HG02938 (cell line): ENCODE results near the gene SIGLEC10.
A peak's percentile ranks its signal among the peaks of the same experiment; 100 is the strongest.
"Not testable (repeated sequence)": the region's sequence is repeated elsewhere in the genome, so short reads cannot be mapped to it uniquely, and the experiment has no call there.

Experiments
- ATAC-seq: cut with Tn5 transposase; IDR thresholded peaks from one replicate; pipeline ENCODE4 v1.9.1; 2021; ENCODE audit warnings: mild to moderate bottlenecking, moderate library complexity; ENCODE audit not compliant: unreplicated experiment

The SIGLEC10 gene, protein sequence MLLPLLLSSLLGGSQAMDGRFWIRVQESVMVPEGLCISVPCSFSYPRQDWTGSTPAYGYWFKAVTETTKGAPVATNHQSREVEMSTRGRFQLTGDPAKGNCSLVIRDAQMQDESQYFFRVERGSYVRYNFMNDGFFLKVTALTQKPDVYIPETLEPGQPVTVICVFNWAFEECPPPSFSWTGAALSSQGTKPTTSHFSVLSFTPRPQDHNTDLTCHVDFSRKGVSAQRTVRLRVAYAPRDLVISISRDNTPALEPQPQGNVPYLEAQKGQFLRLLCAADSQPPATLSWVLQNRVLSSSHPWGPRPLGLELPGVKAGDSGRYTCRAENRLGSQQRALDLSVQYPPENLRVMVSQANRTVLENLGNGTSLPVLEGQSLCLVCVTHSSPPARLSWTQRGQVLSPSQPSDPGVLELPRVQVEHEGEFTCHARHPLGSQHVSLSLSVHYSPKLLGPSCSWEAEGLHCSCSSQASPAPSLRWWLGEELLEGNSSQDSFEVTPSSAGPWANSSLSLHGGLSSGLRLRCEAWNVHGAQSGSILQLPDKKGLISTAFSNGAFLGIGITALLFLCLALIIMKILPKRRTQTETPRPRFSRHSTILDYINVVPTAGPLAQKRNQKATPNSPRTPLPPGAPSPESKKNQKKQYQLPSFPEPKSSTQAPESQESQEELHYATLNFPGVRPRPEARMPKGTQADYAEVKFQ

DNA sequence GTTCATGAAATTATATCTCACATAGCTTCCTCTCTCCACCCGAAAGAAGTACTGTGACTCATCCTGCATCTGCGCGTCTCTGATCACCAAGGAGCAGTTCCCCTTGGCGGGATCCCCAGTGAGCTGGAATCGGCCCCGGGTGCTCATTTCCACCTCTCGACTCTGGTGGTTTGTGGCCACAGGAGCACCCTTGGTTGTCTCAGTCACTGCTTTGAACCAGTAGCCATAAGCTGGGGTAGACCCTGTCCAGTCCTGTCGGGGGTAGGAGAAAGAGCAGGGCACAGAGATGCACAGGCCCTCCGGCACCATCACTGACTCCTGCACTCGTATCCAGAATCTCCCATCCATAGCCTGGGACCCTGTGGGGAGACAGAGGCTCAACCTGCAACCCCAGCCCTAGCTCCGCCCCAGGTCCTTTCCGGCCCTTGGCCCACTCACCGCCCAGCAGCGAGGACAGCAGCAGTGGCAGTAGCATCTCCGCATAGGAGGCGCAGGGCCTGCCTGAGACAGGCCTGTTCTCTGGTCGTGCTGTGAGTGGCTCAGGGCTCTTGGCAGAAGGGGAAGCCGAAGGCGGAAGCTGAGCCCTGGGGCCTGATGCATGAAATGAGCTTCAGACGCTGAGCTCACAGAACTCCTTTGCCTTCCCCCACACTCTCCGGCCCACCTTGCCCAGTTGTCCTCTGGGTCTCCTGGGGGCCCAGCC lies at the start of gene SIGLEC10:
TSS of gene SIGLEC10 (minus strand) at position 536 of the 703 bp plus-strand sequence. CDS start at position 475, 61 bp downstream.
- peak; percentile 57 for ATAC-seq

DNA sequence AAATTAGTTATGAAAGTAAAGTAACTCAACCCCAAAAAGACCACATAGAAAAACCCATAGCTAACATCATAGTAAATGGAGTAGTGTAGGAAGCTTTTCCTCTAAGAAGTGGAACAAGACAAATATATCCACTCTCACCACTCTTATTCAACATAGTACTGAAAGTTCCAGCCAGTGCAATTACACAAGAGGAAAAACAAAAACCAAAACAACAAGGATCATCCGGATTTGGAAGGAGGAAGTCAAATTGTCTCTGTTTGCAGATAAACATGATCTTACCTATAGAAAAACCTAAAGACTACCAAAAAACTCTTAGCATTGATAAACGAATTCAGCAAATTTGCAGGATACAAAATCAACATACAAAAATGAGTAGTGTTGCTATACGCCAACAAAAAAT lies 49.3 kb upstream of the SIGLEC10 start:
- no peak for ATAC-seq

GRCh38 chr19:51463976-51464581 lies 46.6 kb upstream of the SIGLEC10 start:
- not testable (repeated sequence) for ATAC-seq

- no peak for ATAC-seq
These were observed 45.2 kb upstream of the SIGLEC10 start for GRCh38 chr19:51462681-51463080.

DNA sequence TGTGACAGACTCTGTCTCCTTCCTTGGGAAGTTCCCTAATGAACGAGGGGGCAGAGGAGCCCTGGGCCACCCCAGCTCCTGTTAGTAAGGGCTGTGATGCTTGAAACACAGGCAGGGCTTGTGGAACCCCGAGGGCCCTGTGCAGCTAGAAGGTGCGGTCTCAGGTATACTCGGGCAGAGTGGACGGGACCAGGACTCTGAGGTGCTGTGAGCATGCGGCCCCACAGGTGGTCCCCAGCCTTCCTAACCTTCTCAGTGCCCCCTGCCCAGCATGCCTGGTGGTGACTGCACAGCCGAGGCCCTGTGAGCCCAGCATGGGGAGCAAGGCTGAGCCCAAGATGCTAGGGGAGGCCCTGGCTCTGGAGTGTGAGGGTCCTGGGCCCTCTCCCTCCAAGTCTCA lies 44.8 kb upstream of the SIGLEC10 start:
- no peak for ATAC-seq

DNA sequence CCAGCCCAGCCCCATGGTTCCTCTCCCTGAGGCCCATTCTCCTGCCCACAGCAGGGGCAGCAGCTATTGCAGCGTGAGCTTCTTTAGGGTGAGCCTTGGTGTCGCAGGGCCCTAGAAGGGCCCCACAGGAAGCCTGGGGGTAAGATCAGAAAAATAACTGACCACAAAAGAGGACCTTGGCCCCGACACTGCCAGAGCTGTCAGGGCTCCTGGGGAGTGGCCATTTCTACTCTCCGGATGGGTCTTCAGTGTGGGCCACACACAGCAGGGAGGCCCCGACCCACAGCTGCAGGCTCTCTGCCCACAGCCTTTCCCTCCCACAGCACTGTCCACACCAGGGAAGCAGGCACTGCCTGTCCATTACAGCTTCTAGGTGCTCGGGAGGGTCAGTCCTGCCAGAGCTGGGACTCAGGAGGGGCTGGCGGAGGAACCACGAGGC lies 44.3 kb upstream of the SIGLEC10 start:
- ATAC-seq: no peak

DNA sequence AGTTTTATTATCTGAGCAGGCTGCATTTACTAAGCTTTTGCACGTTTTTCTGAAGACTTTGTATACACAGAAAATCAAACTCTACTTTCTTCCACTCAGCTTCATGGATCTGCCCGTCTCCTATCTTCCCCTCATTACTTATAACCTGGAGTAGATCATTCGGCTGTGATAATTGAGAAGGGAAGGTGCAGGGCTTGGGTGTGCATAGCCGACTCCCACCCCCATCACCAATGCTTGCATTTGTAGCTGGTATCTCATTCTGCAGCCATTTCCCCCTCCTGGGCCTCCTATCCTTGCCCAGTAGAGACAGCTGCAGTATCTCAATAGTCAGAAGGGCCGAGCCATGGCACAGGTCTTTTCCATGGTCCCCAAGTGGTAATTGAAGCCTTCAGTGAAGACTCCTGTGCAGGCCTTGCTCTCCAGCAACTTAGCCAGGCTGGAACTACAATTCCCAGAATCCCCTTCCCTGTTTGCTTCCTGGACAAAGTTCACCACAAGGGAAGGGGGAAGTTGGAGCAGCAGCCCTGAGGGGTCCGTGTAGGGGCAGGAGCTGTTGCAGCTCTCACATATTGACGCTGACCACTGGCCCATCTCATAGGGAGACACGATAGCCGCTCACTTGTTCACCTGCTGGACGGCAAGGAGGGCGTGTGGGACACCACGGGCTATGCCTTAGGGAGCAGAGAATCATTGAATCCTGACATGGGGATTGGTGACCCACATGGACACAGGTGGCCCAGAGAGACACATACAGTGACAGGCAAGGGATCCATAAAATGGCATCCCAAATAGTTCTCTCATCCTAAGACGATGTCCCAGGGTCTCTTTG lies 42.9 kb upstream of the SIGLEC10 start:
- no peak for ATAC-seq

GRCh38 chr19:51458899-51459505 lies 41.6 kb upstream of the SIGLEC10 start:
- no peak for ATAC-seq

DNA sequence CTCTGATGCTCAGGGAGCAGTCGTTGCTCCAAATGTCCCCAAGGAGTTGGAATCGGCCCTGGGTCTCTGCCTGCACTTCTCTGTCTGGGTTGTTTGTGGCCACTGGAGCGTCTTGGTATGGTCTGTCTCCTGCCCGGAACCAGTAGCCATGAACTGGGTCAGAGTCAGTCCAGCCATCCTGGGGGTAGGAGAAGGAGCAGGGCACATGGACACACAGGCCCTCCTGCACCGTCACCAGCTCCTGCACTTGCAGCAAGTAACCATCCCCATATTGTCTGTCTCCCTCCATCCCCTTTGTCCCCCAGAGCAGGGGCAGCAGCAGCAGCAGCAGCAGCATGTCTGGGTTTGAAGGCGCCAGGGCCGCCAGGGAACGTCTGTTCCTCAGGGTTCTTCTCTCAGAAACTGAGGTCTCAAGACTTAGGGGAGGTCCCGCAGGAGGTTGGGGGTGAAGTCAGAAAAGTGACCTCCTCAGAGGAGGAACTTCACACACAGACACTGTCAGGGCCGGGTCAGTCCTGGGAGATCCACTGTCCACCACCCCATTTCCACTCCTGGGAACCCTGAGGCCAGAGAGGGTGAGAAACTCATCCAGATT lies 40.7 kb upstream of the SIGLEC10 start, which contains the start of gene SIGLEC8:
TSS of gene SIGLEC8 (minus strand) at position 404 of the 595 bp plus-strand sequence. CDS start at position 337, 67 bp downstream.
- ATAC-seq: no peak

- no peak for ATAC-seq
These were observed 40.0 kb upstream of the SIGLEC10 start for GRCh38 chr19:51457351-51458013.

DNA sequence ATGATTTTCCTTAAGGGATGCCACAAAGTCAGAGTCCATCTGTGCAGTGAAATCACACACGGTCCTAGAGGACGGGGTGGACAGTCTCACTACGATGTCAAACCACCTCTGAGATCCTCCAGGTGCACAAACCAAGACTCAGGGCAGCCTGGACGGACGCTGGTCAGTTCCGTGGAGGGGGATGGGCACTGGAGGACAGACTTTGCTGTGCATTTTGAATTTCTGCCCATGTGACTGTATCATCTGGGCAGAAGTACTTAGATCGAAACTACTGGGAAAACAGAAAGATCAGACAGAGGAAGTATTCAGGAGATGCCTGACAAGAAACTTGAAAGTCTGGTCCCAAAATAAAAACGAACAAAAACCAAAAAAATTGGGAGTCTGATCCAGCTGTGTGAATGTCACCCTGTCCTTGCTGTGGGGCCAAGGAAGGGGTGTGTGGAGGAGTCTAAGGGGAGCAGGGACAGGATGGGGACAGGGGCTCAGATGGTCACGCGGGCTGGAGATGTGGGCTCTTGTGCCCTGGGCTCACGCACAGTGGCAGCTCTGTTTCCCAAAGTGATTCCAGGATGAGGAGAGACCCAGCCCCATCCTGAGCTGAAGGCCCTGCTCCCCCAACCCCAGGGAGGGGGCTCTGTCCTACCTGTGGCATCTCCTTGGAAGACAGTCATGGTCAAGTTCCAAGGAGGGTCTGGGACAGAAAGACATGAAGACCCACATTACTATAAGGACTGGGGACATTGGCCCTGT lies 39.3 kb upstream of the SIGLEC10 start:
- ATAC-seq: no peak

DNA sequence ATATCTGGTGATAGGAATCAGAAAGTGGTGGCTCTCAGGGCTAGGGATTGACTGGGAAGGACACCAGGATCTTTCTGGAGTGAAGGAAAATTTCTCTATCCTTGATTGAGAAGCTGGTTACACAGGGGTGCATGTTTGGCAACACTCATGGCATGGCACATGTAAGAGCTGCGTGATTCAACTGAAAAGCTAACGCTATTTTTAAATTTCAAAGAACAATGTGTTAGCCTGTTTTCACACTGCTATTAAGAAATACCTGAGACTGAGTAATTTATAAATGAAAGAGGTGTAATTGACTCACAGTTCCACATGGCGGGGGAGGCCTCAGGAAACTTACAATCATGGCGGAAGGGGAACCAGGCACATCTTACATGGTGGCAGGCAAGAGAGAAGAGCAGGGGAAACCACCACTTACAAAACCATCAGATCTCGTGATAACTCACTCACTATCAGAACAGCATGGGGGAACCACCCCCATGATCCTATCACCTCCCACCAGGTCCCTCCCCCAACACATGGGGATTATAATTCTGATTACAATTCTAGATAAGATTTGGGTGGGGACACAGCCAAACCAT lies 33.4 kb upstream of the SIGLEC10 start:
- no peak for ATAC-seq

DNA sequence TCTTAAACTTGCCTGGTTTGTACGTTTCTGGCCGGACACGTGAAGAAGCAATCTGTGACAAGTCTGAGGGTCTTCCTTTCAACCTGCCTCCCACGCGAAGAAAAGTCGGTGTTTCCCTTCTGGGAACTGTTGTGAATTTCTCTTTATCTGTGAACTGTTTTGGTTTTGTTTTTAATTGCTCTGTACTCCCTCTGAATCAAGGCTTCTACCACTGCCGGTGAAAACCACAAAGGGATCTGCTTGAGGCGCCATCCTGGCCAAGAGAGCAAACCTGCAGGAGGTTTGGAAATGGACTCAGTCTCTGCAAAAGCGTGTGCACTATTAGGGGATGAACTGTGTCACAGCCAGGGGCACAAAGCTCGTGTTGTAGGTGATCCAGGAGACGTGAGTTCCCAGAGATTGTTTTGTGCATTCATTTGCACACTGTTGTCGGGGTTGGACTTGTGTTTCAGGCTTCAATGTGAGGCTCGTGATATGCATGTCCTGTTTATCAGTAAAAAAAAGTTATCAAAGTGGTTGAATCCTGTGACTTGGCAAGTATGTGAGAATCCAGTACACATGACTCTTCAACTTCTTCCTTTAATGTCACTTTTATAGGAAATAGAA lies 31.1 kb upstream of the SIGLEC10 start:
- ATAC-seq: no peak

DNA sequence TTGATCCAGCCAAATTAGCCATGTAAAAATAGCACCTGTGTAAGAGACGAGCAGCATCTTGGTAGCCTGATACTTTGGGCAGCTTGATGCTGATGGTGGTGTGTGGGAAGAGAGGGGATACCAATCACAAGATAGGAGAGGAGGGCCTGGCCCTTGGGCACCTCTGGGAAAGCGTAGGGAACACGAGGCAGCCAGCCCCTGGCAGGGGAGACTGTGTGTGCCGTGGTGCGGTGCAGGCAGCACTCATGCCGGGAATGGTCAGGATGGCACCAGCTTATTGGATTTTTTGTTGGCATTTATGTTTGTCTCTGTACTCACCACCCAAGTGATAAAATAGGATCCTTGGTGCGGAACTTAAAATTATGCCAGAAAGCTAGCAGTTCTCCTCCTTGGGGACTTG lies 30.6 kb upstream of the SIGLEC10 start:
- ATAC-seq: no peak

DNA sequence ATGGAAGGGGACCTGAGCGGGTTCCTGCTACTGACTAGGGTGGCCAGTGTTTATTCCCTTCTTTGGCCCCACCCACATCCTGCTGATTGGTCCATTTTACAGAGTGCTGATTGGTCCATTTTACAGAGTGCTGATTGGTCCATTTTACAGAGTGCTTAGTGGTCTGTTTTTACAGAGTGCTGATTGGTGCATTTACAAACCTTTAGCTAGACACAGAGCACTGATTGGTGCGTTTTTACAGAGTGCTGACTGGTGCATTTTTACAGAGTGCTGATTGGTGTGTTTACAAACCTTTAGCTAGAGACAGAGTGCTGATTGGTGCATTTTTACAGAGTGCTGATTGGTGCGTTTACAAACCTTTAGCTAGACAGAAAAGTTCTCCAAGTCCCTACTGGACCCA lies 30.1 kb upstream of the SIGLEC10 start:
- not testable (repeated sequence) for ATAC-seq

DNA sequence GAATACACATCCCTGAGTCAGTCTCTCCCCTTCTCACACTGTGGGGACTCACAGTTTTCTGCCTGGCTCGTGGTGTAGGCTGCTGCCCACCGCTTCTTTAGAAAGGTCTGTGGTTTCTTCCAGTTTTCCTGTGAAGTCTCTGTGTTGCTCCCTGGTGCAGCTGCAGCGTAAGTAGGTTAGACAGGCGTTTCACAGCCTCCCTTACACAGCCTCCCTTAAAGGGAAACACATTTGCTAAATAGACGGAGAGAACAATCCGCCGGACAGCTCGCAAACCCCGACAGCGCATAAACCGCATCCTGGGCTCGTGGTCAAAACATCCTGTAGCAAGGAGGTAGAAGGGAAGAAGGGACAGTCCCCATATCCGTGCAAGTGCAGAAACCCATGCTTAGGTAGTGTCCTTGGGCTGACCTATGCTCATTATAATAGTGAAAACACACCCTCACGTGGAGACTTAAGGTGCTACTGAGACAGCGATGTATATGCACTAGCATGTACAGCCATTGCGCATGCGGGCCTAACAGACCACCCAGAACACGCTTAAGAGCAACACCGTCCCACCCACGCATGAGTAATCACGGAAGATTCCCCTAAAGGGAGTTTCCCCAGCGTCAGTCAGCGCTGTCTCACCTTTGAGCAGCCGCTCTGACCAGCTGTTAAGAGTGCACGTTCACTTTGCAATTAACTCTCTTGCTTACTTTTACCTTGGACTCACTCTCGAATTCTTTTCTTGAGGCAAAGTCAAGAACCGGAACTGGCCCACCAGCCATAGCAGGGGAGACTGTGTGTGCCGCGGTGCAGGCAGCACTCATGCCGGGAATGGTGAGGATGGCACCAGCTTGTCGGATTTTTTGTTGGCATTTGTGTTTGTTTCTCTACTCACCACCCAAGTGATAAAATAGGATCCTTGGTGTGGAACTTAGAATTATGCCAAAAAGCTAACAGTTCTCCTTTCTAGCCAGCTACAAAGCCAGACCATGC lies 24.3 kb upstream of the SIGLEC10 start:
- peak; percentile 95 for ATAC-seq
